Activated CD8-positive, alpha-beta memory T cell treated with anti-CD3 and anti-CD28 coated beads, Interleukin-2, amount 50 U/mL, for 1 hour (primary cell): ENCODE data around the gene STX10.

Experiments used
- DNase-seq: peaks from one replicate; pipeline ENCODE4 v3.0.0-alpha.2; 2020; ENCODE audit errors: extremely low read depth

STX10 gene

DNA sequence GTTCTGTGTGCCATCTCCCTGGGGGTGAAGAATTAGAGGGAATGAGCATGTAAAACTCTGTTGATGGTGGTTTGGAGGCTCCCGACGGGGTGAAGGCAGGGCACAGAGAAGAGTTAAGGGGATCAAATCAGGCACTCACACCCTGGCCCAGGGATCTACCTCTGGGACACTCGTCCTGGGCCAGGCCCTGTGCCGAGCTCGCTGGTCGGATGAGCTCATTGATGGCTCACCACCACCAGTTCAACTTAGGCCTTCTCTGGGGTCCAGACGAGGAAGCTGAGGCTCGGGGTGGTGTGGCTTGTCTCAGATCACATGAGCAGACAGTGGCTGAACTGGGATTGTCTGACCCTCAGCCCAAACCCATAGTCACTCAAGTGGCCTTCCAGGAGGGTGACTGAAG lies 30.5 kb downstream of the STX10 start:
- no peak for DNase-seq

- no peak for DNase-seq
Measured at GRCh38 chr19:13118424-13119193, 31.6 kb downstream of the STX10 start.

DNA sequence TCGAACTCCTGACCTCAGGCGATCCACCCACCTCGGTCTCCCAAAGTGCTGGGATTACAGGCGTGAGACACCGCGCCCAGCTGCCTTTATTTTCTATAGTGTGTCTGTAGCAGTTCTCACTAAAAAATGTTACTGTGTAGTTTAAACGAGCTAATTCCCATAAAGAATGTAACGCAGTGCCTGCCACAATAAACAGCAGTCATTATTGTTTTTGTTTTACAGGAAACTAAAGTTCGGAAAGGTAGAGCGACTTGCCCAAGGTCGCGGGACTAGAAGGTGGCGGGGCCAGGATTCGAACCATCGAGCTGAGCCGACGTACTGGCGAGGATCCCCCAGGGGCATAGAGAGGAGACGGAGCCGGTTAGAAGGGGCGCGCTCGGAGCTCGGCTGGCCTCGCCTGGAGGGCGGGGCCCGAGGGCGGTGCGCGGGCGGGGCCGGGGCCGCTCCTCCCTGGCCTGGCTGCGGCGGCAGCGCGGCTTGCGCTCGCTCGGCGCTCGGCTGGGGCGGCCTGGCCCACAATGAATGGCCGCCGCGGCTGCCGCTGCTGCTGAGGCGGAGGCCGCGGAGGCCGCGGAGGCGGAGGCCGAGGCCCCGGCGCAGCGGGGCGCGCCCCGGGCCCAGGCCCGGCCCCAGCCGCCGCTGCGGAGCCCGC lies 32.3 kb downstream of the STX10 start, which contains the start of gene NACC1:
Gene NACC1 (plus strand): TSS at position 493 of the 652 bp plus-strand sequence. CDS start 16,944 bp downstream, outside the sequence.
- DNase-seq, result peak; percentile 61

- no peak for DNase-seq
Measured at GRCh38 chr19:13117176-13117771, 32.9 kb downstream of the STX10 start.

DNA sequence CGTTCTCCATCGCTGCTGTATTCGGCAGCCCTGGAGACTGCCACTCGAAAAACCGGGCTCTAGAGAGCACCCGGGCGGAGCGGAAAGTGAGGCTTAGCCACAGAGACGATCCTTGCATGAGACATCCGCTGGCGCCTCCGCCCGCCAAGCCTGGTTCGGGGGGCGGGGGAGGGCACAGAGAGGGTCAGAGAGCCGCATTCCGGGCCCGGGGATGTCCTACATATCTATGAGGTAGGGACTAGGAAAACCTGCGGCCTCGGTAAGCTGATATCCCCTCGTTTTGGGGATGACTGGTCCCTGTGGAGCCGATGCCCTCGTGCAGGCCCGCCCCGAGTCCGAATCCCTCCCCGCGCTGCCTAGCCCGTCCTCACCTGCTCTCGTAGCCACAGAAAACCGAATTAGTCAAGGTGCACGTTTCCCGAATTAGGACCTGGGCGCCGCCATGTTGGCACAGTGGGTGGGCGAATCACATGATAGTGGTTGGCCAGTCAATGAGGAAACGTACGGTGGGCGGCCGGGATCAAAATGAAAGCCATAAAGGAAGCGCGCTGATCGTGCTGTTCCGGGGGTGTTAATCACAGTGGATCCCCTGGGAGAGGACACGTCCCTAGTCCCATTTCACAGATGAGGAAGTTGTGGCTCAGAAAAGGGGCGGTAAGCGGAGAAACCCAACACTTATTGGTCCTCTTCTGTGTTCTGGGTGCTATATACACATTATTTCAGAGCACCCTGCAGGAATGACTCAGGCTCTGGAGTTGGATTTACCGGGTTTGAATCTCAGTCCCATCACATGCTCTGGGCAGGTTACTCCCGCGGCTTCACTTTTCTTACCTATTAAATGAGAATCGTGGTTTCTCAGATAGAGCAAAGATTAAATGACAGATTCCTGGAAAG lies 33.6 kb downstream of the STX10 start, which contains the start of gene TRMT1:
Gene TRMT1 (minus strand): TSS at position 459 of the 894 bp plus-strand sequence. CDS start 341 bp downstream, at position 118.
- DNase-seq, result peak; percentile 79

- DNase-seq, result no peak
Measured at GRCh38 chr19:13115936-13116281, 34.3 kb downstream of the STX10 start.

DNA sequence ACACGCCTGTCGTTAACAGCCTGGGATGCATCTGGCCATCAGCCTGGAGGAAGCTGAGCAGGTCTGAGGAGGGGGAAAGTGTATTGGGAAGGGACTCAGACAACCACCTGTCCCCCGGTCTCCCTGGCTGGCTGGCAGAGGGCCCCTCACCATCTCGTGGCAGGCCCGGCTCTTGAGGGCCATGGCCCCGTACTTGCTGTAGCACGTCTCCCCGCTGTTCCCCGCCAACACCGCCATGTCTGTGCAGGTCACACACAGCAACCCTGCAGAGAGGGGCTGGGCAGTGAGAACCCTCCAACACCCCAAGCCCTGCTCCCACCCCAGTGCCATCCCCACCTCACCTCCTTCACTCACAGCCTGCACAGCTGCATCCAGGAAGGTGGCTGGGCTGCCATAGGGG lies 37.6 kb downstream of the STX10 start:
- no peak for DNase-seq

DNA sequence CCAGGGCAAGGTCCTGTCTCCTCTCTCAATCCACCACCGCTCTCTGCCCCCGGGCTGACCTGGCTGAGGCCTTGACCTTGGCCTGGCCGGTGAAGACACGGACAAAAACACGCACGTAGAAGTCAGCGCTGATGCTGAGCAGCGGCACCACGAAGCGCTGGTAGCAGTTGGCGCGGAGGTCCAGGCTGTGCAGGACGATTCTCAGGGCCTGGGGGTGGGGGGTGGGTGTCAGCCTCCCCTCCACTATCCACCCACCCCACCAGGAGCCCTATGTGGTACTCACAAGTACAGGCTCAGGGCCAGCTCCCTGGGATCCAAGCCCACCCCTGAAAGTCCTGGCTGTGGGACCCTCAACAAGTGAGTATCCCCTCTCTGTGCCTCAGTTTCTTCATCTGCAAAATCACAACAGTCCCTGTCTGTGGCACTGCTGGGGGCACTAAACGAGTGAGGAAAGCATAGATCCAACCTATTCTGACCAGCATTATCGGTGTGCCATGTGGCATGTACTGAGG lies 40.0 kb downstream of the STX10 start:
- DNase-seq, result no peak

GRCh38 chr19:13109361-13110098 lies 40.6 kb downstream of the STX10 start:
- no peak for DNase-seq

DNA sequence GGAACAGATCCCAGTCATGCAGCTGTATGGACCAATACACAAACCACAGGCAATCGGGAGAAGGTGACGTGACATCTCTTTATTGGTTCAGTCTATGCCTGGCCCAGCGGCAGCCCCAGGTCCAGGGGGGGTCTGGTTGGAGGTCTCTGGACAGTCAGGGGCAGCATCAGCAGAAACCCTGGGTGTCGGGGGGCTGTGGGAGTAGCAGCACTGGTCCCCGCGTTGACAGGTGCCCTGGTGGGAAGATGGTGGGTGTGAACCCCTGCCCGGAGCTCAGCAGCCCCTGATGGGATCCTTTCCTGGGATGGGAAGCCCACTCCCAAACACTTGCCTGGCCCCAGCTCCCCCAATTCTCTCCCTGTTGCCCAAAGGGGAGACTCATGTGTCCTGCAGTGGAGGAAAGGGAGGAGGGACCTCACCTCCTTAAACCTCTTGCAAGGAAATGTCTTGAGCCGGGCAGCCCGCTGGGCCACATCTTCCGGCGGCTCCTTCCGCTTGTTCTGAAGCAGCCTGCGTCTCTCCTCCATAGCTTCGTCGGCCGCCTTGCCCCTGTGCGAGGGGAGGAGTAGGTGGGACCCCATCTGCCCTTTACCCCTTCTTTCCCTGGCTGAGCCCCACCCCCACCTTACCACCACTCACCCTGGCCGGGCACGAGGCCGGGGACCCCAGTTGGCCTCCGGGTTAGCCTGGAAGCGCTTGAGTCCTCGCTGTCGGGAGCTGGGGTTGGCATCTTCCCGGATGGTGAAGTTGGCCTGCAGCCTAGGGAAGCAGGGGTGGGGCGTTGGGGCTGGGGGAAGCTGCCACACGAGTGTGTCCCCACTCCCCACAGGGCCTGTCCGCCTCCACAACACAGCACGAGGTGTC lies 45.1 kb downstream of the STX10 start:
- DNase-seq, result no peak

- DNase-seq, result no peak
Measured at GRCh38 chr19:13104360-13104847, 45.8 kb downstream of the STX10 start.

- DNase-seq, result no peak
Measured at GRCh38 chr19:13103581-13104359, 46.4 kb downstream of the STX10 start.

DNA sequence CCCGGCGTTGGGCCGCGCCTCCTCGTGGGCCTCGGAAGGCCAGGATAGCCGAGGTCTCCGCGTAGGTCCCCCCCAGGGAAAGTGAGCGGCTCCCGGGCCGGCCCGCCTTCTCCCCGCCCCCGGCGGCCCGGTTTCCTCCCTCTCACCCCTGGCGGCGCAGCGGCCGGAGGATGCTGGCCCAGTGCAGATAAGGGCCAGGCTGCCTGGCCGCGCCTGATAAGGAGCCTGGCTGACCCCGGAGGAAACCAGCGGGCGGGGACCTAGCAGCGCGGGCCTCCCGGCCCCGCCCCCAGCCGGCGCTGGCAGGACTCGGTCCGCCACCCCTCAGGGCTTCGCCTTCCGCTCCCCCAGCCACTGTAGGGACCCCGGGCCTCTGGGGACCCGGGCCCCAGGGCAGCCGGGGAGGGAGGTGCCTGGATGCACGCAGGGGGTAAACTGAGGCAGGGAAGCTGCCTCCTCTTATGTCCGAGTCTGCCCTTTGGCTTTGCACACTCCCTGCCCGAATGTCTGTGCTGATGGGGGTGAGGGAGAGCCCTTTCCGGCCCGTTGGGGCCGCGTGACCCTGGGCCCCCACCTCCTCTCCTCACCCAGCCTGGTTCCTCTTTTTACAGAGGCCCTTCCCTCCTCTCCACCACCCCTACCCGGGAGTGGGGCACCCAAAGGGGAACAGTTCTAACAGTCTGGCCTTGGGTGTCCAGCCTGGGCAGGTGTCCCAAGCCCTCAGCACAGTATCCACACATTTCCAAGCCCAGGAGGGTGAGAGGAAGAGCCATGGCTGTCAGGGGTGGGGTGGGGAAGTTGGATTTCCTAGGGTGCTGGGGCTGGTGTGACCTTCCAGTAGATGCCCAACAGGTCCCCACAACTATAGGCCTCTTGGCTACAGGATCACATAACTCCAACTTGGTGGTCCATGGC lies 47.3 kb downstream of the STX10 start, which contains the start of gene LYL1:
Gene LYL1 (minus strand): TSS at position 193 of the 915 bp plus-strand sequence. CDS start 1,687 bp downstream, outside the sequence.
- DNase-seq, result no peak

DNA sequence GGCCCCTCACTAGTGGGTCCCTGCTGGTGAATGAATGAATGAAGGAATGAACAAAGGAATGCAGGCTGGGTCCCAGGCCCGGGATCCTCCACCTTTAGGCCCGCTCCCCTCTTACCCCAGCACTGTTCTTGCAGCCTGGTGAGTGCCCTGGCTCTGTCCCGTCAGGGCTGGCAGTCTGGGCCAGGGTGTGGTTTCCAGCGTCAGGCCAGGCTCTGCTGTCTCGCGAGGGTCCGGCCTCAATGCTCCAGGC lies 47.8 kb downstream of the STX10 start:
- no peak for DNase-seq

GRCh38 chr19:13101590-13102415 lies 48.4 kb downstream of the STX10 start:
- no peak for DNase-seq

DNA sequence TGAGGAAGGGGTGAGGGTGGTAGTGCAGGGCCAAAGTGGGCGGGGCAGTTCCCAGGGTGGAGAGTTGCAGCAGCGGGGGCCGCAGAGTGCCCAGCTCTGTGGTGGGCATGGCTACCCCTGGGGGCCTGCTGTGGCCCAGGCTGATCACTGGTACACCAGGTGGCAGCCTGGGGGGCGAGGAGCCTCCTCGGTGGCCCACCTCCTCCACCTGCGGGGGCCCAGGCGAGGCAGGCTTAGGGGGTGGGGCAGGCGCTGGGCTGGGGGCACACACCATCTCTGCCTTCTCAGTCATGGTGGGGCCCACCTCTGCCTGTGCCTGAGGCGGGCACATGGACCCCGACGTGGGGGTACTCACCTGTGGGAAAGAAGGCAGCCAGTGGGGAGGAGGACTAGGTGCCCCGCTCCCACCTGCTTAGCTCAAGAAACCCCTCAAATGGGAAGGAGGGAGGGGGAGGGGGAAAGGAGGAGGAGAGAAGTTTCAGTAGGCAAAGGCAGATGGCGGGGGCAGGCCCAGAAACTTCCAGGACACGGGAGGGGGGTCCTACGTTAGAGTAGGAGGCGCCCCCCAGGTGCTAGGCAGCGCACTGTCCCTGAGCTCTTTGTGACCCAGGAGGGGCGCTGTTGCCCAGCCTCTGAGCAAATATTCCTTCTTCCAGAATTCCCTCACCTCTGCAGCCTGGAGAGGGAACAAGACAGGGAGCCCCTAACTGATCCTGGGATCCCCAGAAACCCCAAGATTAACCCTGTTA lies 49.2 kb downstream of the STX10 start:
- DNase-seq, result no peak
